ENCODE results near the gene AR.

DNA sequence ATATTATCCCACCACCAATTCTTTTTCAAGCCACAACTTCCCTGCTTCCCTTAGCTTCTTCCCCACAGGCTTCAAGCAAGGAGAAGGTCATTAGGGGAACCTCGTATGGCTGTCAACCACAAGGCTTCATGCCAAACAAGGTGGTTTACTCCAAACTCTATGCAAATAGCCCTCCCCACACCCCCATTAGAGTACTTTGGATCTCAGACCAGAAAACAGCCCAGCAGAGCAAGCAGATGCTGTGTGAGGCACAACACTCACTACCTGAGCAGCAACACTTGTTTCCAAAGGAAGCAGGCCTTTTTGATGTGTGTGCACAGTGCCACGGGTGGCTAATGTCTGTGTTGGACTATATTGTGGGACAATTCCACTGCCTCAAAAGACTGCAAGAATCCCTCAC is 189.0 kb downstream of the AR start:
- no peak for TF ChIP-seq TAF1 (IDR thresholded peaks at IDR 0.05; ENCODE audit: borderline replicate concordance, low read depth, low read length)
- TF ChIP-seq POLR2A (IDR thresholded peaks at IDR 0.05; ENCODE audit: low read depth, low read length): no peak

All from GM12892 (cell line).